Body of pancreas (tissue), 4 donors: ENCODE measurements around the gene RASGRP1.

Experiments
- CTCF ChIP-seq, 7 experiments: fragments of 450-650 bp in 4 of 7; fragments of 200-600 bp in 3 of 7; sonication (generic) in 3 of 7; IDR thresholded peaks; one replicate each; pipeline ENCODE4 v1.5.1; 2016 to 2019; ENCODE audit warnings: antibody characterized with exemption in 7 of 7
- POLR2A ChIP-seq, 3 donors: fragments of 450-650 bp; IDR thresholded peaks; one replicate each; pipeline ENCODE4 v1.6.1; 2016; ENCODE audit warnings: antibody characterized with exemption in 3 of 3, mild to moderate bottlenecking in 2 of 3

GRCh38 chr15:38534691-38535090 is 29.9 kb downstream of the RASGRP1 start:
- no peak for TF ChIP-seq CTCF (IDR thresholded peaks at IDR 0.05)
- no peak for TF ChIP-seq POLR2A (IDR thresholded peaks at IDR 0.05)
